ENCODE measurements around the gene CT45A7. TPM values are rescaled to one million over a fixed set of nuclear protein-coding genes. Genes with fewer than 3 reads are reported as not detected.
"Not testable (repeated sequence)": the region's sequence is repeated elsewhere in the genome, so short reads cannot be mapped to it uniquely, and the experiment has no call there.

CT45A7 gene, protein sequence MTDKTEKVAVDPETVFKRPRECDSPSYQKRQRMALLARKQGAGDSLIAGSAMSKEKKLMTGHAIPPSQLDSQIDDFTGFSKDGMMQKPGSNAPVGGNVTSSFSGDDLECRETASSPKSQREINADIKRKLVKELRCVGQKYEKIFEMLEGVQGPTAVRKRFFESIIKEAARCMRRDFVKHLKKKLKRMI
- not detected for total RNA-seq

DNA sequence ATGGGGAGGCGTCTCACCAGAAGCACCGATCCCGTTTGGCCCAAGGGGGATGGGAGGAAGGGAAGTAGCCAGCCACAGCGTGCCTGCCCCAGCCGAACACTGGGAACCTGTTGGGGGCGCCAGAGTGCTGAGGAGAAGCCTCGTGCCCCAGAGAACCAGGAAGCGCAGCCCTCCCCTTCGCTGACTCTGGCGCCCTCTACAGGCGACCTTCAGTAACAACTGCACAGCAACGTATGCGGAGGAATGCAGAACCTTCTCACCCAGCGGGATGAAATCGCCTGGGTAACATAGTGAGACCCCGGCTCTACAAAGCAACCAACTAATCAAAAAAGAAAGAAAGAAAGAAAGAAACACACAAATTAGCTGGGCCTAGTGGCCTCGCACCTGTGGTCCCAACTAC, at the start of gene CT45A7:
Gene CT45A7 (minus strand): TSS at position 101 of the 400 bp plus-strand sequence. CDS start 3,747 bp downstream, outside the sequence.
- DNase-seq; intact Hi-C loops (cut with DNase I); H3K27me3 ChIP-seq; H3K9me3 ChIP-seq; H3K4me1 ChIP-seq; ATAC-seq; H3K36me3 ChIP-seq (replicated peaks in 1 of 2; ENCODE audit: insufficient read depth in 1 of 2, low read depth in 2 of 2); H3K4me3 ChIP-seq; H3K27ac ChIP-seq: not testable (repeated sequence)
- no CpG with 5 or more reads among the region's 17 CpGs for WGBS, 2 donors

DNA sequence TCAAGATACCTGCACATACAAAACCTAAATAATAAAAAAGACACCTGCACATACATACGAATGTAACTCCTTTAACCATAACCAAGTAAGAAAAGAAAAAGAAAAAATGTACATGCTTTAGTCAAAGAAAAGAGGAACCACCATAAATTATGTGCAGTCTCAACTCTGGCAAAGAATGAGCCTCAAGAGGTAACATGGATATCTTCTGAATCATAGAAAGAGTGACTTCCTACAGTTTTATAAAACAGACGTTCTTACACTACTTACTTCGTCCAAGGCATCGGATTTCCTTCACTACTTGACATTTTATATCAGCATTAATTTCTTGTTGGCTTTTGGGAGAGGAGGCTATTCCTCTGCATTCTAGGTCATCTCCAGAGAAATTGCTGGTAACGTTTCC, 45.7 kb upstream of the CT45A7 start:
- 26 to 44% methylated on average over 4 of the region's 5 CpGs for WGBS, 2 donors
- H3K27ac ChIP-seq; H3K4me3 ChIP-seq; ATAC-seq; H3K36me3 ChIP-seq (replicated peaks in 1 of 2; ENCODE audit: insufficient read depth in 1 of 2, low read depth in 2 of 2); H3K27me3 ChIP-seq; H3K9me3 ChIP-seq; H3K4me1 ChIP-seq; intact Hi-C loops (cut with DNase I); DNase-seq: not testable (repeated sequence)

DNA sequence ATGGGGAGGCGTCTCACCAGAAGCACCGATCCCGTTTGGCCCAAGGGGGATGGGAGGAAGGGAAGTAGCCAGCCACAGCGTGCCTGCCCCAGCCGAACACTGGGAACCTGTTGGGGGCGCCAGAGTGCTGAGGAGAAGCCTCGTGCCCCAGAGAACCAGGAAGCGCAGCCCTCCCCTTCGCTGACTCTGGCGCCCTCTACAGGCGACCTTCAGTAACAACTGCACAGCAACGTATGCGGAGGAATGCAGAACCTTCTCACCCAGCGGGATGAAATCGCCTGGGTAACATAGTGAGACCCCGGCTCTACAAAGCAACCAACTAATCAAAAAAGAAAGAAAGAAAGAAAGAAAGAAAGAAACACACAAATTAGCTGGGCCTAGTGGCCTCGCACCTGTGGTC, 34.6 kb upstream of the CT45A7 start, which contains the start of gene CT45A9:
Gene CT45A9 (minus strand): TSS at position 101 of the 400 bp plus-strand sequence. CDS start 3,751 bp downstream, outside the sequence.
- H3K36me3 ChIP-seq (replicated peaks in 1 of 2; ENCODE audit: insufficient read depth in 1 of 2, low read depth in 2 of 2); H3K4me1 ChIP-seq; intact Hi-C loops (cut with DNase I); H3K27me3 ChIP-seq; H3K9me3 ChIP-seq; DNase-seq; H3K27ac ChIP-seq; H3K4me3 ChIP-seq; ATAC-seq: not testable (repeated sequence)
- no CpG with 5 or more reads among the region's 17 CpGs for WGBS, 2 donors

DNA sequence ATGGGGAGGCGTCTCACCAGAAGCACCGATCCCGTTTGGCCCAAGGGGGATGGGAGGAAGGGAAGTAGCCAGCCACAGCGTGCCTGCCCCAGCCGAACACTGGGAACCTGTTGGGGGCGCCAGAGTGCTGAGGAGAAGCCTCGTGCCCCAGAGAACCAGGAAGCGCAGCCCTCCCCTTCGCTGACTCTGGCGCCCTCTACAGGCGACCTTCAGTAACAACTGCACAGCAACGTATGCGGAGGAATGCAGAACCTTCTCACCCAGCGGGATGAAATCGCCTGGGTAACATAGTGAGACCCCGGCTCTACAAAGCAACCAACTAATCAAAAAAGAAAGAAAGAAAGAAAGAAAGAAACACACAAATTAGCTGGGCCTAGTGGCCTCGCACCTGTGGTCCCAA, 17.4 kb upstream of the CT45A7 start, which contains the start of gene CT45A8:
Gene CT45A8 (minus strand): TSS at position 101 of the 400 bp plus-strand sequence. CDS start 3,755 bp downstream, outside the sequence.
- H3K27me3 ChIP-seq; H3K4me1 ChIP-seq; H3K4me3 ChIP-seq; ATAC-seq; H3K36me3 ChIP-seq (replicated peaks in 1 of 2; ENCODE audit: insufficient read depth in 1 of 2, low read depth in 2 of 2); H3K27ac ChIP-seq; H3K9me3 ChIP-seq; DNase-seq; intact Hi-C loops (cut with DNase I): not testable (repeated sequence)
- WGBS, 2 donors, result no CpG with 5 or more reads among the region's 17 CpGs

DNA sequence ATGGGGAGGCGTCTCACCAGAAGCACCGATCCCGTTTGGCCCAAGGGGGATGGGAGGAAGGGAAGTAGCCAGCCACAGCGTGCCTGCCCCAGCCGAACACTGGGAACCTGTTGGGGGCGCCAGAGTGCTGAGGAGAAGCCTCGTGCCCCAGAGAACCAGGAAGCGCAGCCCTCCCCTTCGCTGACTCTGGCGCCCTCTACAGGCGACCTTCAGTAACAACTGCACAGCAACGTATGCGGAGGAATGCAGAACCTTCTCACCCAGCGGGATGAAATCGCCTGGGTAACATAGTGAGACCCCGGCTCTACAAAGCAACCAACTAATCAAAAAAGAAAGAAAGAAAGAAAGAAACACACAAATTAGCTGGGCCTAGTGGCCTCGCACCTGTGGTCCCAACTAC, 17.2 kb downstream of the CT45A7 start, which contains the start of gene CT45A2:
Gene CT45A2 (minus strand): TSS at position 101 of the 400 bp plus-strand sequence. CDS start 3,747 bp downstream, outside the sequence.
- H3K4me1 ChIP-seq; H3K4me3 ChIP-seq; H3K27me3 ChIP-seq; intact Hi-C loops (cut with DNase I); ATAC-seq; H3K9me3 ChIP-seq; H3K36me3 ChIP-seq (replicated peaks in 1 of 2; ENCODE audit: insufficient read depth in 1 of 2, low read depth in 2 of 2); DNase-seq; H3K27ac ChIP-seq: not testable (repeated sequence)
- WGBS, 2 donors, result no CpG with 5 or more reads among the region's 17 CpGs

DNA sequence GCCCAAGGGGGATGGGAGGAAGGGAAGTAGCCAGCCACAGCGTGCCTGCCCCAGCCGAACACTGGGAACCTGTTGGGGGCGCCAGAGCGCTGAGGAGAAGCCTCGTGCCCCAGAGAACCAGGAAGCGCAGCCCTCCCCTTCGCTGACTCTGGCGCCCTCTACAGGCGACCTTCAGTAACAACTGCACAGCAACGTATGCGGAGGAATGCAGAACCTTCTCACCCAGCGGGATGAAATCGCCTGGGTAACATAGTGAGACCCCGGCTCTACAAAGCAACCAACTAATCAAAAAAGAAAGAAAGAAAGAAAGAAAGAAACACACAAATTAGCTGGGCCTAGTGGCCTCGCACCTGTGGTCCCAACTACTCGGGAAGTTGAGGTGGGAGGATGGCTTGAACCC, 34.4 kb downstream of the CT45A7 start, which contains the start of gene CT45A6:
Gene CT45A6 (minus strand): TSS at position 101 of the 400 bp plus-strand sequence. CDS start 3,794 bp downstream, outside the sequence.
- H3K4me3 ChIP-seq; H3K9me3 ChIP-seq; H3K27me3 ChIP-seq; H3K36me3 ChIP-seq (replicated peaks in 1 of 2; ENCODE audit: insufficient read depth in 1 of 2, low read depth in 2 of 2); intact Hi-C loops (cut with DNase I); H3K4me1 ChIP-seq; DNase-seq; ATAC-seq; H3K27ac ChIP-seq: not testable (repeated sequence)
- WGBS, 2 donors, result no CpG with 5 or more reads among the region's 16 CpGs

DNA sequence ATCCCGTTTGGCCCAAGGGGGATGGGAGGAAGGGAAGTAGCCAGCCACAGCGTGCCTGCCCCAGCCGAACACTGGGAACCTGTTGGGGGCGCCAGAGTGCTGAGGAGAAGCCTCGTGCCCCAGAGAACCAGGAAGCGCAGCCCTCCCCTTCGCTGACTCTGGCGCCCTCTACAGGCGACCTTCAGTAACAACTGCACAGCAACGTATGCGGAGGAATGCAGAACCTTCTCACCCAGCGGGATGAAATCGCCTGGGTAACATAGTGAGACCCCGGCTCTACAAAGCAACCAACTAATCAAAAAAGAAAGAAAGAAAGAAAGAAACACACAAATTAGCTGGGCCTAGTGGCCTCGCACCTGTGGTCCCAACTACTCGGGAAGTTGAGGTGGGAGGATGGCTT, 51.7 kb downstream of the CT45A7 start, which contains the start of gene CT45A5:
Gene CT45A5 (minus strand): TSS at position 101 of the 400 bp plus-strand sequence. CDS start 3,774 bp downstream, outside the sequence.
- H3K36me3 ChIP-seq (replicated peaks in 1 of 2; ENCODE audit: insufficient read depth in 1 of 2, low read depth in 2 of 2); H3K27me3 ChIP-seq; H3K4me1 ChIP-seq; ATAC-seq; intact Hi-C loops (cut with DNase I); H3K27ac ChIP-seq; H3K9me3 ChIP-seq; H3K4me3 ChIP-seq; DNase-seq: not testable (repeated sequence)
- WGBS, 2 donors, result no CpG with 5 or more reads among the region's 16 CpGs

Other genes starting within 250 kb of the CT45A7 start
- not detected for gene CT45A1, start 123.6 kb downstream of the CT45A7 start, total RNA-seq
- not detected for gene CT45A3, start 69.1 kb downstream of the CT45A7 start, total RNA-seq
- gene CT45A5, start 51.8 kb downstream of the CT45A7 start, total RNA-seq, result not detected
- gene CT45A6, start 34.5 kb downstream of the CT45A7 start, total RNA-seq, result not detected
- gene CT45A2, start 17.3 kb downstream of the CT45A7 start, total RNA-seq, result not detected
- gene CT45A8, start 17.3 kb upstream of the CT45A7 start, total RNA-seq, result not detected
- not detected for gene CT45A9, start 34.5 kb upstream of the CT45A7 start, total RNA-seq
- gene CT45A10, start 56.2 kb upstream of the CT45A7 start, total RNA-seq, result not detected
- gene SAGE1, start 56.4 kb upstream of the CT45A7 start, total RNA-seq, result not detected
- 10 to 100 TPM in 1 of 2 donors, 1 to 10 TPM in 1; 4.6 to 13.2 TPM for gene MMGT1, start 136.7 kb upstream of the CT45A7 start, total RNA-seq
- gene SLC9A6, start 148.2 kb upstream of the CT45A7 start, total RNA-seq, result 1 to 10 TPM; 1.6 to 6.2 TPM

All from body of pancreas (tissue), 4 donors.